ENCODE data around the gene PLAC8L1. TPM values are rescaled to one million over a fixed set of nuclear protein-coding genes. Genes with fewer than 3 reads are reported as not detected.

PLAC8L1 gene
- total RNA-seq, 1 experiment from 2014 or later: 0.52 TPM

DNA sequence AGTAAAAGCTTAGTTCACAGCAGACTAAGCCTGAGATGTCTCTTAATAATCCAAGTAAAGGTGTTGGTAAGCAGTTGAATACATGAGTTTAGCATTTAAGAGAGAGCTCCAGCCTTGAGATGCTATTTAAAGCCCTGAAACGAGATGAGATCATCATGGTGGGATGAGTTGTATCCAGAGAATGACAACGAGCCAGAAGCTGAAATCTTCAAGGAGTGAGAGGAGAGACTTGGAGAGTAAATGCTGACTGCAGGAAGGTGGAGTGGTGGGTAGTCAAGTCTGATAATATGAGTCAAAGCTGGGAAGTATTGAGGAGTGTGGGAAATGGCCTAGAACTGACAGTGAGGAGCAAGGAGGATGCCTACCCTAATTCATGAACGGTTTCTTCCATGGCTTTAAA, 53.7 kb downstream of the PLAC8L1 start:
- Histone ChIP-seq H2BK12ac (ENCODE audit: insufficient read length, low read depth, low read length) (no peak overlapping the region), H2AK5ac (ENCODE audit: insufficient read length, low read length) (no peak overlapping the region), H4K91ac (ENCODE audit: insufficient read length, low read depth, low read length) (no peak overlapping the region), H2AFZ (ENCODE audit: low read length) (no peak overlapping the region), H4K8ac (replicated peaks; ENCODE audit: insufficient read length, low read depth, low read length) (no peak overlapping the region), H3T11ph (ENCODE audit: low read length) (no peak overlapping the region), H3K56ac (ENCODE audit: insufficient read length, low read depth, low read length) (no peak overlapping the region), H4K5ac (ENCODE audit: insufficient read length, low read depth, low read length) (no peak overlapping the region), H3K79me2 (ENCODE audit: insufficient read depth, low read length) (no peaks in the 10 kb centered on the region), H3K9me3 (ENCODE audit: control insufficient read depth, low read depth, low read length) (no peaks in the 10 kb centered on the region), H3K23me2 (ENCODE audit: insufficient read length, low read depth, low read length, poor library complexity, severe bottlenecking) (no peaks in the 10 kb centered on the region), H2BK20ac (ENCODE audit: low read depth, low read length, poor library complexity, severe bottlenecking) (no peak overlapping the region), H3K9ac (ENCODE audit: extremely low read depth, insufficient read length, low read length) (no peak overlapping the region), H3K4ac (ENCODE audit: low read depth, low read length) (no peak overlapping the region), H3K14ac (ENCODE audit: insufficient read depth, low read length) (no peak overlapping the region), H2BK5ac (ENCODE audit: insufficient read length, low read length) (no peak overlapping the region), H4K20me1 (ENCODE audit: control insufficient read depth, insufficient read depth, insufficient read length) (no peaks in the 10 kb centered on the region), H2BK120ac (ENCODE audit: low read depth, low read length, poor library complexity, severe bottlenecking) (no peak overlapping the region), H3K18ac (ENCODE audit: insufficient read length, low read depth, low read length) (no peak overlapping the region), H3K4me1 (ENCODE audit: insufficient read depth, low read length) (no peaks in the 10 kb centered on the region), H3K79me1 (ENCODE audit: insufficient read depth, low read depth, low read length, poor library complexity, severe bottlenecking) (no peaks in the 10 kb centered on the region), H3K23ac (ENCODE audit: insufficient read length, low read depth, low read length) (no peak overlapping the region), H2BK15ac (ENCODE audit: low read depth, low read length) (no peak overlapping the region), H3K4me2 (ENCODE audit: insufficient read depth, insufficient read length, low read length) (no peak overlapping the region), H3K27me3 (ENCODE audit: insufficient read depth, low read length) (no peaks in the 10 kb centered on the region), H3K27ac (ENCODE audit: insufficient read length, low read depth, low read length) (no peak overlapping the region)
- no peak overlapping the region for H3K27ac Mint-ChIP-seq
- WGBS (ENCODE audit: extremely low coverage, insufficient read length, low lambda C conversion rate): no CpG with 5 or more reads among the region's 3 CpGs
- H3K4me1 Mint-ChIP-seq: peaks cover 10 to 12% of the 10 kb centered on the region in 2 experiments
- no peak overlapping the region for H3K4me3 Mint-ChIP-seq
- no peaks in the 10 kb centered on the region for H3K36me3 Mint-ChIP-seq (ENCODE audit: insufficient read depth in 1 of 3, low read depth in 3 of 3)
- DNase-seq: no peak
- TF ChIP-seq, protein P1, sequence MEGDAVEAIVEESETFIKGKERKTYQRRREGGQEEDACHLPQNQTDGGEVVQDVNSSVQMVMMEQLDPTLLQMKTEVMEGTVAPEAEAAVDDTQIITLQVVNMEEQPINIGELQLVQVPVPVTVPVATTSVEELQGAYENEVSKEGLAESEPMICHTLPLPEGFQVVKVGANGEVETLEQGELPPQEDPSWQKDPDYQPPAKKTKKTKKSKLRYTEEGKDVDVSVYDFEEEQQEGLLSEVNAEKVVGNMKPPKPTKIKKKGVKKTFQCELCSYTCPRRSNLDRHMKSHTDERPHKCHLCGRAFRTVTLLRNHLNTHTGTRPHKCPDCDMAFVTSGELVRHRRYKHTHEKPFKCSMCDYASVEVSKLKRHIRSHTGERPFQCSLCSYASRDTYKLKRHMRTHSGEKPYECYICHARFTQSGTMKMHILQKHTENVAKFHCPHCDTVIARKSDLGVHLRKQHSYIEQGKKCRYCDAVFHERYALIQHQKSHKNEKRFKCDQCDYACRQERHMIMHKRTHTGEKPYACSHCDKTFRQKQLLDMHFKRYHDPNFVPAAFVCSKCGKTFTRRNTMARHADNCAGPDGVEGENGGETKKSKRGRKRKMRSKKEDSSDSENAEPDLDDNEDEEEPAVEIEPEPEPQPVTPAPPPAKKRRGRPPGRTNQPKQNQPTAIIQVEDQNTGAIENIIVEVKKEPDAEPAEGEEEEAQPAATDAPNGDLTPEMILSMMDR (conservative IDR thresholded peaks at IDR 0.05): no peak
- no peaks in the 10 kb centered on the region for H3K9me3 Mint-ChIP-seq
- H3K27me3 Mint-ChIP-seq (ENCODE audit: low read depth): no peaks in the 10 kb centered on the region
